GM19351 (cell line): ENCODE data around the gene ALDH4A1.
"Not testable (repeated sequence)": the region's sequence is repeated elsewhere in the genome, so short reads cannot be mapped to it uniquely, and the experiment has no call there.

Experiments
- ATAC-seq: cut with Tn5 transposase; IDR thresholded peaks from one replicate; pipeline ENCODE4 v1.9.1; 2021; ENCODE audit warnings: mild to moderate bottlenecking, moderate library complexity; ENCODE audit not compliant: unreplicated experiment

The ALDH4A1 gene

DNA sequence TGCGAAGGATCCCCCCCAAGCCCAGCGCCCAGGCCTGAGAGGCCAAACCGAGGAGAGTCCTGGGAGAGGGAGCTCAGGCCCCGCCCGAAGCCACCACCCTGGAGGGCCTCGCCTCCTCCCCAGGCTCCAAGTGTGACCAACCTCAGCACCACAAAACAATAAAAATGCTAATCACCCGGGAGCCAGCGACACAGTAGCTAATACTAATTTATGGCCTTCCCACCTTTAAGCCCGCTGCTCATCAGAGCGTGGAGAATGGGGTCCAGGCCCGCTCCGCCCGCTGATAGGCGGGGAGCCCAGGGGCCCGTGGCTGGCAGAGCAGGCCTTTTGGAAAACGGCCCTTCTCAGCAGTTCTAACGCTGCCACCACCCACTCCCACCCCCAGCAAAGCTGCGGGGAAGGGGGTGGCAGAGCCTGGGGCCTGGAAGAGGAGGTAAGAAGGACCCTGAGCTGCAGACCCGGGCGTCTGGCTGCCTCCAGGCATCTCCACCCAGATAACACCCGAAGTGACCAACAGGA, 22.5 kb downstream of the ALDH4A1 start:
- ATAC-seq: no peak

DNA sequence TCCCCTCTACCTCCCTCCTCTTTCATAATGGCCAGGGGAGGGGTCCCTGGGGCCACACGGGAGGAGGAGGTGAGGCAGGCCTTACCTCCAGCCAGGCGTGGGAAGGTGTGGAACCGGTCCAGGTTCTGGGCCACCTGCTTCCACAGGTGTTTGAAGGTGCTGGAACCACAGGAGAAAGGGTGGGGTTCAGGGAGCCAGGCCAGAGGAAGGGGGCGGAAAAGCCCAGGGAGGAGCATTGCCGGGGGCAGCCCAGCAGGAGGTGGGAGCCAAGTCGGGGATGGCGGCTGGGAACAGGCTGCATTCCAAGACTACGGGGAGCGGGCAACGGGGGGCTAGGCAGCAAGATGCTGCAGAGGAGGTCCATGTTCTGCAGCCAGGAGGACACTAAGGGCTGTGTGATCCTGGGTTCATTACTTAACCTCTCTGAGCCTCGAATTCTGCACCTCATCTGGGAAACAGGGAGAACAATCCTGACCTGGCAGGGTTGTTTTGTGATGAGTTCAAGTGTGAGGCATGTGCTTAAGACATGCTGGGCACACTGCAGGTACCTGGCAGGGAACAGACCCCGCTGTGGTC, 23.1 kb downstream of the ALDH4A1 start:
- ATAC-seq: no peak

DNA sequence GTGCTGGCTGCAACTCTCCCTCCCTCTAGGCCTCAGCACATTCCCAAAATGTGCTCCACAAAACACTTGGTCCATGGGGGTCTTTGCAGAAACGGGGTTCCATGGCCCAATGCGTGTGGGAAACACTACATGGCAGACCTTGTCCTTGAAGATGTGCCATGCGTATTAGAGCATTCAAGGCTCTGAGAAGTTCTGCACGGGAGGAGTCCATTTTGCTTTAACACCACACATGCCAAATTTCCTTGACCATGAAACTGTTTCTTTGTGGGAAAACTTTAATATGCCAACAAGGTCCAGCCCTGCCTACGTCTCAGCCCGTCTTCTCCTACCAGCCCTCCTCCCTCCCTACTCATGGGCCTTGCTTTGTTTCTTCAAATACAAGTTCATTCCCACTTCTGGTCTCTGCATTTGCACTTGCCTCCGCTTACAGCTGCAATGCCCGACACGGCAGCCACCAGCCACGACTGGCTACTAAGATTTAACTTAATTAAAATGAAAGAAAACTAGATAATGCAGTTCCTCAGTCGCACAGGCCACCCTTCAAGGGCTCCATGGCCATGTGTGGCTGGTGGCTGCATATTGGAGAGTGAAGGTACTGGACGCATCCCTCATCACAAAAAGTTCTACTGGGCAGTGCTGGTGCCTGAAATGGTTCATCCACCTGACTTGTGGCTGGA, 23.7 kb downstream of the ALDH4A1 start:
- ATAC-seq: no peak

DNA sequence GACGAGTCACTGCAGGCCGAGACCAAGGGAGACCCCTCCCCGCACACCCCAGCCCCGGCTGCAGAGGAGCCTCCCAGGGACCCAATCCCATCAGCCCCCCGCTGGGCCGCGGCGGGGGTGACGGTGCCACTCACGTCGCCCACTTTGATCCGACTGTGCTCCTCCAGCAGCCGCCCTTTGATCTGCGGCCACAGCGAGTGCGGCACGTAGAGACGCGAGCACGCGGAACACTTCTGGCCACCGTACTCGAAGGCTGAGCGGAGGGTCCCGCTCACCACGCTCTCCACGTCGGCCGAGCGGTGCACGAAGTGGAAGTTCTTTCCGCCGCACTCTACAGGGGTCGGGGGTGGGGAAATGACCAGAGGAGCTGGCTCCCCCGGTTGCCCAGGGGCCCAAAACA, 25.1 kb downstream of the ALDH4A1 start:
- ATAC-seq: no peak

DNA sequence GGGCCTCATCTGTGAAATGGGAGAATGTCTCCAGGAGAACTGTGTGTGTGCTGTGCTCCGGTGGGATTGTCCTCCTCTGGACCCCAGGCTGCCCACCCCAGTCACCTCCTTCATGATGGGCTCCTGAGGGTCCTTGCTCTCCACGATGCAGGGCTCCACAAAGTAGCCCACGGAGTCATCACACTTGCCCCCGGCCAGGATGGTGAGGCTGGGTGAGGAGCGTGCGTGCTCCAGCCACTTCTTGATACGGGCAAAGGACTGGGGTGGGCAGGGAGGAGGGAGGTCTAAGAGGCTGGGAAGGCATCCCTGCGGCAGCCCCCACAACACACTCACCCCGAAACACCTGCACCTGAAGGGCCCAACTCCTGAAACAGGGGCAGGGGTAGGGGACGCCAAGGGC, 26.1 kb downstream of the ALDH4A1 start:
- no peak for ATAC-seq

DNA sequence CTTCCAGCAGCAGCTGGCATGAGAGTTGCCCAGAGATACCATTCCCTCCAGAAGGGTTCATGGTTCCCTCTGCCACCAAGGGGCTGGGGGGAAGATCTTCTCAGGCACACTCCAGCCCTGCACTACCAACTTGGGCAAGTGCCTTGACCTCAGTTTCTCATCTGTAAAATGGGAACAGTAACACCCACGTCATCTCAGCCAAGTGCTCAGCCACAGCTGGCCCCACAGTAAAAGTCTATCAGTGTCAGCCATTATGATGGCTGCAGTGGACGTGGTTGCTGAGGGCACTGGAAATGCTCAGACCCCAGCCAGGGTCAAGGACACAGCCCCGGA, 26.6 kb downstream of the ALDH4A1 start:
- ATAC-seq: no peak

DNA sequence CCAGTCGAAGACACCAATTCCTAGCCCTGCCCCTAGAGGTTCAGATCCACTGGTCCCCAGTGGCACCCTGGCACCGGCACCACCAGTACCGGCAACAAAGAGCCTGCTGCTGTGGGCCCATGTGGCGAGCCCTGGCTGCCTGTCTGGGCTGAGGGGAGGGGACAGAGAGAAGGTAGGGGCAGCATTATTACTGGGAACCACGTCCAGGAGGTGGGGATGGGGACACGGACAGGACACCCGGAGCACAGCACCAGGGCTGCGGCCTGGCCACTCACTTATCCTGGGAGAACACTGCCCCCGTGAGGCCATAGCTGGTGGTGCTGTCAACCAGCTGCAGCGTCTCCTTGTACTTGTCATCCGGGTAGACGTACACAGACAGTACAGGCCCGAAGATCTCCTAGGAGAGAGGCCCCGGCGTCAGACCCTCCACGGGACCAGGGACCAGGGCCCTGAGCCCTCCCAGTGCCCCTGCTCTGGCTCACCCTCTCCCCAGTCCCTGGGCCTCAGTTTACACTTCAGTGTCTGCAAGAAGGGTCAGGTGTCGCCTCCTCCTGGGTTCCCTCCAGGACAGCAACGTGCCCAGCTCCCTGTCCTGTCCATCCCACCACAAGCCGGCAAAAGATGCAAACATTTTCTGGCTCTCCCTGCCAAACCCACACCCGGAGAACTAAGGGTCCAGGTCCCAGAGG, 27.1 kb downstream of the ALDH4A1 start:
- ATAC-seq: no peak

DNA sequence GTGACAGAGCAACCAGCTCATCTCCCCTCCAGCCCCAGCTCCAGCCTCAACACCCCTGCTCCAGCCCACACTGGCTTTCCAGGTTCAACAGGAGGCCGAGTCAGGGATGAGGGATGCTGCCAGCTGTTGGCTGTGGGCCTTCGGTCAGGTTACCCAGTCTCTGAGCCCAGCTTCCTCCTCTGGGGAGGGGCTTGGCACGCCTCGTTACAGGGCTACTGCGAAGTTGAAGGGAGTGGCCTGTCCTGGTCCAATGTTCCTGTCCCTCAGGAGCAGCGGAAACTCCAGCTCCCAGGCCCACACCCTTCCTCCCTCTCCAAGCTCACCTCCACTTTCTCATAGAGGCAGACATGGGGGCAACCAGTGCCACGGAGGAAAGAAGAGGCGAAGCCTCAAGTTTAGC, 27.8 kb downstream of the ALDH4A1 start:
- no peak for ATAC-seq

DNA sequence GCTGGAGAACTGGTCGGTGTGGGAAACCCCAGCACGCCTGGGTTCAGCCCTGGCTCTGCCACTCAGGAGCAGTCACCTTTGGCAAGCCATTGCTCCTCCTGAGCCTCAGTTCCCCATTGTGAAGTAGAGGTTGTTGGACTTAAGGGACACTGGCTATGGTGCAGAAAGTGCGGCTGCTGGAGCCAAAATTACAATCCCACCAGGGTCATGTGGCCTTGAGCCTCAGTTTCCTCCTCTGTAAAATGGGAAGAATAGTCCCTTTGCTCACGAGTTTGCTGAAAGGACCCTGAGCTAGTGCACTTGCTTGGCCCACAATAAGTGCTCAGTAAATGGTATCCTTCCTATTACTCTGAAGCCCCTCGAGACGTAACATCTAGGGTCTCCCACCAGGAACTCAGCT, 28.3 kb downstream of the ALDH4A1 start:
- no peak for ATAC-seq

DNA sequence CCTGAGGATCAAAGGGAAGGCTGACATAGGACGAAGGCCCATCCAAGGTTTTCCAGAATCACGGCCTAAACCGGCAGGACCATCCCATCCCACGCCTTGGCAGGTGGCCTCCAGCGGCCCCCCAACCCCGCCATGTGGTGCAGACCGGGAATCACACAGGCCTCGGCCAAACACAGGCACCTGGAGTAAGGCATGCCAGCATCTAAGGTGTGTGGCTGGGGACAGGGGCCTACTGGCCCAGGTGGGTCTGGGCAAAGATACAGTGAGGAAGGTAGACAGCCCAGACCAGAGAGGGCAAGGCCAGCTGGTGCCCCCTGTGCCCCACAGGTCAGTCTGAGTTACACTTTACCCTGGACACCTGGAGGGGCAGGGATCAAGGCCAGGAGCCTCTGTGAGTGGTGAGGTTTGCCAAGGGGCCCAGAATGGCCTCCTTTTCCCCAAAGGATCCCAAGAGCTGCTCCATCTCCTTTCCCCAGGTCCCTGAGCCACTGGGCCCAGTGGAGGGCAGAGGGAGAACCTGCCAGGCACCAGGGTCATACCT, 30.2 kb downstream of the ALDH4A1 start:
- no peak for ATAC-seq

DNA sequence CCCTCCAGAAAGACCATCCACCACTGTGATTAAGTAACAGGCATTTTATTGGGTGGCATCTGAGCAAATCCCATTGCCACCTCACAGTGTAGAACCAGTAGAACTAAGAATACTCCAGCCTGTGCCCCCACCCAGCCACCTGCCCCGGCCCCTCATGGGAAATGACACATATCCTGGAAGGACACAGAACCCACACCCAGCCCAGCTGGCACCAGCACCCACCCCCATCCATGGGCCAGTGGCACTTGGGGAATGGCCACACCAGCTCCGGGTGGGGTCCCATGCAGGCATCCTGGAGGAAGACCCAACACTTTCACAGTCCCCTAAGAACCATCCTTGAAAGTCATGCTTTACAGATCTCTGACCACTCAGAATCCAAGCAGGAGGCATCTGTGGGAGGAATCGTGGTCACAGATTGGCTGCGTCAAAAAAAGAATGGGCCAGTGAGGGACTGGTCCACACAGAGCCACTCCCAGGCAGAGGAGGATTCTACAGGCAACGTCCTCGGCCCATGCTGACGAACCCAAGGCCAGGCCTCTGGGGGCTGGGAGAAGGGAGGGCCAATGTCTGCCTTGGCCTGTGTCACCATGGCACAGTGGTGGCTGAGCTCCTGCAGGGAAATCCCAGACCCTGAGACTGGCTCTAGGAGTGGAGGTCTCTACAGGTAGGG, 30.8 kb downstream of the ALDH4A1 start:
- no peak for ATAC-seq

DNA sequence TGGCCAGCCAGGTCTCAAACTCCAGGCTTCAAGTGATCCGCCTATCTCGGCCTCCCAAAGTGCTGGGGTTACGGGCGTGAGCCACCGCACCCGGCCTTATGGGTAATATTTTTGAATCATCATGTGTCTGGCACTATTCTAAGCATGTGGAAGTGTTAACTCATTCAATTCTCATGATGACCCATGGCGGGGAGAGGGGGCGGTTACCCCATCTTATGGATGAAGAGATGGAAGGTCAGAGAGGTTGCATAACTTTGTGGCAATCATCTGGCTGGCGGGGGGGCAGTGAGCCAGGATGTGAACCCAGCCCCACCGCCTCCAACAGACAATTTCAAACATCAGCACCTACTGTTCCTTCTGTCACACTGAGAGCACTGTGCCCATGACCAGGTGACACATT, 31.4 kb downstream of the ALDH4A1 start:
- ATAC-seq: no peak

DNA sequence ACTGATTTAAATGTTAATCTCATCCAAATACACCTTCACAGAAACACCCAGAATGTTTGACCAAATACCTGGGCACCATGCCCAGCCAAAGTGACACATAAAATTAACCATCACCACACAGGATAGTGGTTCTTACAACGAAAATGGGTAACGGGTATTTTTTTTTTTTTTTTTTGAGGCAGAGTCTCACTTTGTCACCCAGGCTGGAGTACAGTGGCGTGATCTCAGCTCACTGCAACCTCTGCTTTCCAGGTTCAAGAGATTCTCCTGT, 31.8 kb downstream of the ALDH4A1 start:
- ATAC-seq: not testable (repeated sequence)

DNA sequence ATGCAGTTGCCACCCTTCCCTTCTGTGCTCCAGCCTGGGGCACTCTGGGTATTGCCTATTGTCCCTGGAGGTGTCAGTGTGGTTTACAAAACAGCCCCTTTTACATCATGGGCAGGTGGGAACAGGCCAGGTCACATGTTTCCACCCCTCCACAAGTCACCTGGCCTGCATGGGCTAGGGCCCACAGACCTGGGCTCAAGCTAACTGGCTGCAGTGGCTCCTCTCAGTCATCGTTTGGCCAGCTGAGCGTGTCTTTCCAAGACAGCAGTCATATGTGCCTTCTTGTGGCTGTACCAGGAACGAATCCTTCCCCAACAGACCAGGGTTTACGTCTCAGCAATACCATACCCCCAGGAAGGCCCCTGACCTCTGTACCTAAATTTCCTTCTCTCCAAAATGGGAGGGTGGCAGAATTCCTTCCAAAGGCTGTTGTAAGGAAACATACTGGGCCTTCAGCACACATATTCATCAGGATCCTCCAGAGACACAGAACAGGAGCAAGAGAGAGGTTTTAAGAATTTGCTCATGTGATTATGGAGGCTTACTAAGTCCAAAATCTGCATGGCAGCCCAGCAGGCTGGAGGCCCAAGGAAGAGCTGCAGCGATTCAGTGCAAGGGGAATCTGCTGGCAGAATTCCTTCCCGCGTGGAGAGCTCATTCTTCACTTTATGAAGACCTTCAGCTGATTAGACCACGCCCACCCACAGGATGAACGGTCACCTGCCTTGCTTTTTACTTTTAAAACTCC, 32.3 kb downstream of the ALDH4A1 start:
- ATAC-seq: no peak

DNA sequence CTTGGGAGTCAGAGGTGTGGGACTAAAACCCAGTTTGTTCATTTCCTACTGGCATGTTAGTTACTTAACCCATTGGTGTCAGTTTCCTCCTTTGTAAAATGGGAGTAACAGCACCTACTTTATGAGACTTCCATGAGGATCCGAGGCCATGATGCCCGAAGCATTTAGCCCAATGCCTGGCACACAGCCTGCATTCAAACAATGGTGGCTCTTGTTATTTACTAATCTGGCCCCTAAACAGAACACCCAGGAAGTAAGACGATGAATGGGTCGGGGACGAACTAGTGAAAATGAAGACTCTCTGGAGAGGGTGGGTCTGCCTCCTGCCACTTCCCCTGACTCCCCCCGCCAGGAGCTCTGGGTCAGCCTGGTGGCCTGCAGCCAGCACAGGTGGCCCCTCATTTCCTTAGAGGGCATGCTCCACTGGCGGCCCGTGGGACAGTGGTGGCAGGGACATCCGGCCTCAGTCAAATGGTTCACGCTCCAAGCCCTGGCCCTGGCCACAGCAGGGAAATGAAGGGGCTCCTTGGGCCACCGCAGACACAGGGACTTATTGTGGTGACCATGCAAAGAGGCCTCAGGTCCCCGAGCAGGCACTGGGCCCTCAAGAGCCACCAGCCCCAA, 33.4 kb downstream of the ALDH4A1 start:
- no peak for ATAC-seq

DNA sequence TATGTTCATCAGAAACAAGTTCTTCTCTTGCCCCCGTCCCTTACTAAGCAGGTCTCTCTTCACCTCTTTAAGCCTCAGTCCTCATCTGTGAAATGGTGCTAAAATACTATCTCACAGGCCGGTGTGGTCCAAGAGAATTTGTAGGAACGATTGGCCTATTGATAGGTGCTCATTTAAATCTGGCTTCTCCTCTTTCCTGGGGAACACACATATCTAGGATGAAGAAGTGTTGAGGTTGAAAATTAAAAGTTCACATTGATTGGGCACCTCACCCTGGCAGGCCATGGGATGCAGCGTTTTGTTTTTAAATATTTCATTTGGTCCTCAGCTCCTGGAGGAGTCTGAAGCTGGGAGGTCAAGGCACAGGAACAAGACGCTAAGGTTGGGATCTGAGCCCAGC, 34.0 kb downstream of the ALDH4A1 start:
- ATAC-seq: no peak

DNA sequence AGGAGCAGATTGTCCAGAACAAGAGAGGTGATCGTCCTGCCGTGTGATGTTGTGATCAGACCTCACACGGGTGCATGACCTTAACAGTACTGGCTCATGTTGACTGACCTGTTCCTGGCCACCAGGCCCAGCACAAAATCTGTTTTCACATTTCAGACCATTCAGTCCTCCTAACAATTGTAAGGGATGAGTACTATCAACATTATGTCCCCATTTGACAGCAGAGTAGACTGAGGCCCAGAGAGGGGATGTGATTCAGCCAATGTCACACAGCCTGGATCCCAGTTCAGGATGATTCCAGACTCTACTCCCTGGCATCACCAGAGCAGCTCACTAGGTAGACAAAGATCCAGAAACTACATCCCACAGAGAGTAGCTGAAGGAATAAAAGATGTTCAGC, 35.5 kb downstream of the ALDH4A1 start:
- ATAC-seq: no peak

DNA sequence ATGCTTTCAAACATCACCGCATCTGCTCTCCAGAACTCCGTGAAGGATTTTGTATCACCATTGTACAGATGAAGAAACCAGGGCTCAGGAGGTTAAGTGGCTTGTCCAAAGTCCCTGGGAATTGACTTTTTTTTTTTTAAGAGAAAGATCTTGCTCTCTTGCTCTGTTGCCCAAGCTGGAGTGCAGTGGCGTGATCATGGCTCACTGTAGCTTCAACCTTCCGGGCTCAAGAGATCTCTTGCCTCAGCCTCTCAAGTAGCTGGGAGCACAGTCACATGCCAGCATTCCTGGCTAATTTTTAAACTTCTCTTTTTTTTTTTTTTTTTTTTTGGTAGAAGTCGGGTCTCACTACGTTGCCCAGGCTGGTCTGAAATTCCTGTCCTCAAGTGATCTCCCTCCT, 36.0 kb downstream of the ALDH4A1 start:
- no peak for ATAC-seq

DNA sequence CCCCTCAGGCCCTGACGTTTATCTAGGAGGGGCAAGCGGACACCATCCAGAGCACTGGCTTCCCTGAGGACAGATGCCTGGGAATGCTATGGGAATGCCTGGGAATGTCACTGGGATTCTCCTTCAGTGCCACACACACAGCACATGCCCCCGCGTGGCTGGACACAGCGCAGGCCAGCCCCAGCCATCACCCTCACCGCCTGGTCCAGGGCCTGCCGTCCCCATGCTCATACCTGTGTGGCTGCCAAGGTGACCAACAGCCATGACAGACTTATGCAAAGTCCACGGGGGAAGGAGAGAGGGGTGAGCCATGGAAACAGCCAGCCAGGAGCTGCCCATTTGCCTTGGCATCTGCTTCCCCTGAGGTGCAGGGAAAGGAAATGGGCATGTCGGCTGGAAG, 37.2 kb downstream of the ALDH4A1 start:
- ATAC-seq: no peak

DNA sequence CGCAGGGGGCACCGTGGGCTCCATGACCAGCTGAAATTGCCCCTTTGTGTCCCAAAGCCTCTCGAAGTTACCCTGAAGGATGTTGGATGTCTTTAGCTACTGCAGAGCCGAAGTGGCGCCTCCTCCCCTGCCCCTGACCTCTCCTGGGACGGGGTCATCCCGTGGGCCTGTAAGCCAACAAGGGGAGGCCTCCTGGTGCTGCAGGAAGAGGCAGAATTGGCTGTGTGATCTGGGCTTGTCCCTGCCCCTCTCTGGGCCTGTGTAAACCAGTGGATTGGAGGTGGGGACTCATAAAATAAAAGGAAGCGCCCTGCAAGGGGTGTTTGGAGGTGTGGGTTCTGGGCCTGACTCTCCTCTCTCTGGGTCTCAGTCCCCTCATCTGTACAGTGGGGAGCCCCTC, 40.8 kb downstream of the ALDH4A1 start:
- no peak for ATAC-seq

DNA sequence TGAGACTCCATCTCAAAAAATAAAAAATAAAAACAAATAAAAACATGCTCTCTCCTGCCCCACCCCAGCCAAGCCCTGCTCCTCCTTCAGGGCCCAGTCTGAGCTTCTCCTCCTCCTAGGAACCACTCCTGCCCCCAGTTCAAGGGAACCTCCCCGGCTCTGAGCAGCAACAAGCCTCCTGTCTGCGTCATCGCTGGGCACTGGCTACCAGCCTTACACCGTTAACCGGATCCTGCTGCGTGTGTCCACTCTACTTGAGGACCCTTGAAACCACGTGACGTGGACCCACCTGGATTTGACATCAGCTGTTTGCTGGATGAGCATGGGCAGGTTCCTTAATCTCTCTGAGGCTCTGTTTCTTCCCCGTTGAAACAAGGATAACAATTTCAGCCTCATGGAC, 41.3 kb downstream of the ALDH4A1 start:
- ATAC-seq: no peak
